Activated CD4-positive, alpha-beta T cell treated with anti-CD3 and anti-CD28 coated beads, Interleukin-2, amount 50 U/mL, for 16 hours (primary cell): ENCODE measurements around the gene TPD52L2.

Experiments used
- DNase-seq: peaks from one replicate; pipeline ENCODE4 v3.0.0-alpha.2; 2020

TPD52L2 gene

DNA sequence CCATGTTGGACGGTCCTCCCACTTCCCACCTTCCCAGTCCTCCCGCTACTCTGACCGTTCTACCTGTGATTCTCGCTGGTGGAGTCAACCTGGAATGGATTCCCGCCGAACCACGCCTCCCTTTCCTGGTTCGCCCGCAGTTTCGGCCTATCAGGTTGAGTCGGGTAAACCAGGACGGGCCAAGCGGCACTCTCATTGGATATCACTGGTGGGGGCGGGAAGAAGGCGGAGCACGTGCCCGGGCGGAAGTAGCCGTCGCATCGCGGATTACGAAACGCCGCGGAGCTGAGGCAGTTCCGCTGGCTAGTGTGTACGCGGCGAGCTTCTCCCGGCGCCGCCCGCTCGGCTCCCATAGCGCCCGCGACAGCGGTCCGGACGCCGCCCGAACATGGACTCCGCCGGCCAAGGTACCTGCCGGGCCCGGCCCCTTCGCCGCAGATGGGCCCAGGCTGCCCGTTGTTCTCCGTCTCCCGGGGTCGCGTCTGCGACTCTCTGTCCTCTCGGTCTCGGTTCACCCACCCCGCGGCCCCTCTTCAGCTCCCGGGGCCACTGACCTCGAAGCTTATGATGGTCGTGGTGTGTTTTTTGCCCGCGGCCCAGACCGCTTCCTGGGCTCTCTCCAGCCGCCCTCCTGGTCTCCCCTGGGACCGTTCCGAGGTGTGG, at the start of gene TPD52L2:
Gene TPD52L2 (plus strand): TSS at position 293 of the 663 bp plus-strand sequence. CDS start 96 bp downstream, at position 389.
- peak; percentile 99 for DNase-seq

DNA sequence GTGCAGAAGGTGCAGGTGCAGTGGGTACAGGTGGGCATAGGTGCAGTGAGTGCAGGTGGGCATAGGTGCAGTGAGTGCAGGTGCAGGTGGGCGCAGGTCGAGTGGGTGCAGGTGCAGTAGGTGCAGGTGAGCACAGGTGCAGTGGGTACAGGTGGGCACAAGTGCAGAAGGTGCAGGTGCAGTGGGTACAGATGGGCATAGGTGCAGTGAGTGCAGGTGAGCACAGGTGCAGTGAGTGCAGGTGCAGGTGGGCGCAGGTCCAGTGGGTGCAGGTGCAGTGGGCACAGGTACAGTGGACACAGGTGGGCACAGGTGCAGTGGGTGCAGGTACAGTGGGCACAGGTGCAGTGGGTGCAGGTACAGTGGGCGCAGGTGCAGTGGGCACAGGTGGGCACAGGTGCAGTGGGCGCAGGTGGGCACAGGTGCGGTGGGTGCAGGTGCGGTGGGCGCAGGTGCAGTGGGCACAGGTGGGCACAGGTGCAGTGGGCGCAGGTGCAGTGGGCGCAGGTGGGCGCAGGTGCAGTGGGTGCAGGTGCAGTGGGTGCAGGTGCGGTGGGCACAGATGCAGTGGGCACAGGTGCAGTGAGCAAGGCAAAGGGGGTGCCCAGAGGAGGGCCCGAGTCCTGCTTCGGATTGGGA, 49.3 kb upstream of the TPD52L2 start:
- no peak for DNase-seq

DNA sequence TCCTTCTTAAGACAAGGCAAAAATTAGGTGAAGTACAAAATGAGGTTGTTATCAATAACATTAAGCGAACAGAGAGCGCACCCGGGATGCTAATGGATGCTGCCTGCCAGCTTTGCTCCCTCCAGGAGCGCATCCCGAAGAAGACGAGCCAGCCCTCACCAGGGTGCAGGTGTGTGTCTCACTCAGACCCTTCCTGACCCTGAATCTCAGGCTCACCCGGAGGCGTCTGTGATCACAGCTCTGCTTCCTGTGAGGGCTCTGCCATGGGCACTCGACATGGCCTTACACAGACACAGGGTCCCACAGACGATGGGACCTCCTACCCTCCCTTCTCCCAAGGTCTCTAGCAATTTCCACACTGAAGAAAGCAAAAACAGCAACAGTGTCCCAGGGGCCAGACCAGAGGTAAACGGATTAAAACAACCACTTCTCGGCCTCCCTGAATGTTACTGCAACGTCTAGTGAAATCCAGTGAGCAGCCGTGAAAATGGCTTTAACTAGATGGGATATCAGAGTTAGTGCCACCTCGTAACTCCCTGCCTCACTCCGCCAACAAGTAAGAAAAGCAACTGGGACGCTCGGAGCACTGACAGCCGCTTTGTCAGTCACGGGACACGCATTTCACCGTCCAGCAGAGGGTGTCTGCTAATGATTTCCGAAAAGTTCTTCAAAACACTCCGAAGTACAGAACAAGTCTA, 45.7 kb upstream of the TPD52L2 start:
- no peak for DNase-seq

DNA sequence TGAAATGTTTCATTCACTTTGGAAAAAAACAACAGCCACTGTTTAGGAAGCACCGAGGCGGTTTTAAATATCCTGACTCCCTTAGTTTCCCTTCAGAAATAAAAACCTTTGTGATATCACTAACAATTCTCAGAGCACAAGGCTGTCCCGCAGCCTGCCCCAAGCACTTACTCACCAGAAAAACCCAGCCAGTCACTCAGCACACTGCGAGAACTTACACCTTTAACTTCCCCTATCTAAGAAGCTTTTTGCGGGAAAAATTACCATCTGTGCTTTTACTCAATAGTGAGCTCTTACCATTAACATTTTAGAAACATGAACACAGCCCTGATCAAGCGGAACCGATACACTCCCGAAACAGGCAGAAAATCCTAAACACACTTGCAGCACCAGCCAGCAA, 43.3 kb upstream of the TPD52L2 start:
- no peak for DNase-seq

DNA sequence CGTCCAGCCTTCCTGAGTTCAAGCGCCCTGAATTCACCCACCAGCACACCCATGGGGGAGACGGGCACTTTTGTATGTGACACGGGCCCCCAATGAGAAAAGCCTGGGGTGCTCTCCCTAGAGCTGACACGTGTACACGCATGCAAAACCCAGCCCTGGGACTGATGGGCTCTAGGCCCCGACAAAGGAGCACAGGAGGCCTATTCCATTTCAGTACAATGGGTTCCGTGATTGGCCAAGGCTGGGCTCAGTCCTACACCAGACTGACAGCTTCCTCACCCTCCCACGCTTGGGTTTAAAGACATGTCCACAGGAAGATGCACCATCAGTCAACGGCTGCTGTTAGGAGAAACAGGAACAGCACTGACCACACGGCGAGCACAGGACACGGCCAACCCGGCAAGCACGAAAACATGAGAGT, 42.8 kb upstream of the TPD52L2 start:
- no peak for DNase-seq

DNA sequence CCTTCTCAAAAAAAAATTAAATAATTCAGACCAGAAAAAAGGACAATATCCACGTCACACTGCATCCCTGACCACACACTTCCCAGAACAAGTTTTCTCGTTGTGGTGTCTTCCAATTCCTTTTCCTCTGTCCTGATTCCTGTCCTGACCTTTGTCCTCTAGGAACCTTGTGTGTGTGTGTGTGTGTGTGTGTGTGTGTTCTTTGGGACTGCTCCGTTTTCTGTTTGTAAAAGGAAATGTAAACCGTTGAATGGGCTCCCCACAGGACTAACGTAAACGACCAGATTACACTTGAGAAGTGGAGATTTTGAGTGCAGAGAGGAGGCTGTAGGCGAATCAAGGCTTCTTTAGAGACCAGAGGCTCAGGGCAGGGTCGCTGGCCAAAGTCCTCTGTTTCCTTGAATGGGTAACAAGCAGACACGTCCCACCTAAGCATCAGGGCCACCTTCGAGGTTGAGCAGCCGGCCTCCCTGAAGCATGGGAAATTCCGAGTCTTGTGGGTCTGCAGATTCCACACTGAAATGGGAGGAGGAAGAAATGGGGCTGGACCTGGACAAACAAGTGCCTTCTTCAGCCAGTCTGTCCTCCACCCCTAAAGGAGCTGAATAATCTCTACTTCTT, 41.3 kb upstream of the TPD52L2 start:
- DNase-seq: no peak

DNA sequence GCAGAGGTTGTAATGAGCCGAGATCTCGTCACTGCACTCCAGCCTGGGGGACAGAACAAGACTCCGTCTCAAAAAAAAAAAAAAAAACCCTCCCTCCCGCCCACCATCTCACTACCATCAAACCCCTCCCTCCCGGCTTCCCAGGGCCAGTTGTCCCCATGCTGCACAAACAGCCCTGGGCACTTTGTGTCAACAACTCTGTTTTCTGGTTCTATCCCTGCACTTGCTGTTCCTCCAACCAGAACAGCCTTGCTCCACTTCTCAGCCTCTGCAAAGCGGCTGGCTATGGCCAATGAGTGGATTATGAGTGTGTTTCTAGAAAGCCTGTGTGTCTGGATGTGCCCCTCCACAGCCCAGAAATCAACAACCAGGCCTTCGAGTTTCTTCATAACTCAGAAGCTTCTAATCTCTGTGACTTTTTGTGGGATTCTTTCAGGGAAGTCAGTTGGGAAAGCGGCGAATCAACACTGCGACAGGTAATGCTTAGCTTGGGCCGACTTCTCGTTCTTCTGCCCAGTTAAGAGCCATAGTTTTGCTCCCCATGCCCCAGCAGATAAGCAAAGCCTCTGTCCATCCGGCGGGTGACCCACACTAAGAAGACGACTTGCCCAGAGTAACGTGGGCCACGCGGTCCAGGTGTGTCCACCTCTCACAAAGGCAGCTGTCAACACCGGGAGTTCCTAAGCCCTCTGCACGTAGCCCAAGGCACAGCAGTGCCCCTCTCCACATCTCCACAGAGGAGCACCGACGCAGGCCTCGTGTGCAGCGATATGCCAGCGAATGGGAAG, 39.5 kb upstream of the TPD52L2 start:
- DNase-seq: no peak

DNA sequence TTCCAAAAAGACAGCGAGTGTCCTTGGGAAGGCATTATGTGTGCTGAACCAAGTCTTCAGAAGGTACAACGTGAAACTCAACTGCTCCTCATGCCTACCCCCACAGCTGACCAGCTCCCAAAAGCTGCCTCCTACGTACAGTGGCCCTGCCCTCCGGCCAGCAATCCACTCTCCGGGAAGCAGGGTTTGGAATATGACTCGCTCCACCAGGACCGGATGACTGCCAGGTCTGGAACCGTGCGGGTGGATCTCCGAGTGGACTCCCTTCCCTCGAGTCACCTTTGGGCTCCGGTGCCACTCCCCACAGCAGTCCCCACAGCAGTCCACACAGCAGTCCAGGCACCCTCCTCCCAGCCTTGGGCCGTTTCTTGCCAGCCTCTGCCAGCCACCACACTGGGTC, 38.3 kb upstream of the TPD52L2 start:
- no peak for DNase-seq

DNA sequence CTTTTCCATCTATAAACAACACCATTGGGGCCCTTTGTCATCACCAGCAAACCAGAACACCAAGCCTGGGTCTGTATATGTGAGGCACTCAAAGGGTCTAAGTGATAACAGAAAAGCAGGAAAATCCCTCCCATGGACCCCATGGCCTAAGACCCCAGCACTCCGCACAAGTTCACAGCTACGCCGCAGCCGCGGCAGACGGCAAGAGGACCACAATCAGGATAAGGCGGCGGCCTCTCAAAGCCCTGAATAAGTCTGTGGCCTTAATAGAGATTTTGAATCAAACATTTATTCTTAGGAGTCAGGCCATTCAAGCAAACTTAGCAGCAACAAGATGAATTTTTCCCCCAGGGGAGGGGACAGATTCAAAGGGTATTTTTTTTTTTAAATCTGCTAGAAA, 36.9 kb upstream of the TPD52L2 start:
- no peak for DNase-seq

DNA sequence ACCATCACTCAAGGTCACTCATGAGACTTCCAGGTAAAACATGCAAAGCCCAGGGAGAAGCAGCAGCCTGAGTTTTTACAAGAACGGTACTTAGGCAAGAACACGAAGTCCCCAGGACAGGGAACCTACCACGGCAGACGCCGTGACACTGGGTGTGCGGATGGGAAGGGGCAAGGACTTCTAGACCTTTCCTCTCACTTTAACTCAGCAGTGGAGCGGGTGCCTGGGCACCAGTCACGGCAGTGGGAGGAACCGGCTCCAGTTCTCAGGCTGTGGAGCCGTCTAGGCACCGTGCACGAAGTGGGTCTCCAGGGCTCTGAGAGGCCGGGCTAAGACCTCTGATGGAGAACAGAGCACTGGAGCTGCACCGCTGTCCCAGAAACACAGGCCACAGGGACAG, 36.5 kb upstream of the TPD52L2 start:
- no peak for DNase-seq

DNA sequence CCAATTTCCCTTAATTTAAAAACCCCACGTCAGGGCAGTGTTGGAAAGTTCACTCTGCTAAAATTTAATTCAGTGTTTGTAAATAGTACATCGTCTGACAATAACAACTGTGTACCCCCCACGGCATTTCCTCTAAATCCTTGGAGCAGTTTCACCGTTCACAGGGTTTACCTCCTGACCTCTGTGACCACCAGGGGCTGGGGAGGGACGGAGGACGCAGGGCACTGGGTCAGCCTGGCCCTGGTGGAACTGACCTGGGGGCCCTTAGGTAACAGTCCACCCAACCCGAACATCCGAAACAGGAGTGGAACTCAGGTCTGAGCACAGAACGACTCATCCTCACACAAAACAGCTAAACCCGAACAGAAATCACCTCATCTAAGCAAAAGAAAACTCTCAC, 36.1 kb upstream of the TPD52L2 start:
- no peak for DNase-seq

DNA sequence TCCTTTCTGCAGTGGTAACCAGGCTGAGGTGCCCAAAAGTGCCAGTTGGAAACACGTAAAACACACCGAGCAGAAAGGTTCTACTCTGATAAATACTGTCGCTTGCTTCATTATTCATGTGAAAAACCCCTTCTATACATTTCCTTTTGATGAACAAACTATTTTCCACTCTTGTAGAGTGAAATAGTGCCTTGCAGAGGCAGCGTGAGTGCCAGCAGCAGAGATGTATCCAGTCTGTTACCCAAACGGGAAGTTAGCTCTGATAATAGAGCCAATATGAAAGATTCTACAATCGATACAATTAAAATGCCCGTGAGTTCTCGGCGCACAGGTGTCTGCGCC, 35.5 kb upstream of the TPD52L2 start:
- no peak for DNase-seq

DNA sequence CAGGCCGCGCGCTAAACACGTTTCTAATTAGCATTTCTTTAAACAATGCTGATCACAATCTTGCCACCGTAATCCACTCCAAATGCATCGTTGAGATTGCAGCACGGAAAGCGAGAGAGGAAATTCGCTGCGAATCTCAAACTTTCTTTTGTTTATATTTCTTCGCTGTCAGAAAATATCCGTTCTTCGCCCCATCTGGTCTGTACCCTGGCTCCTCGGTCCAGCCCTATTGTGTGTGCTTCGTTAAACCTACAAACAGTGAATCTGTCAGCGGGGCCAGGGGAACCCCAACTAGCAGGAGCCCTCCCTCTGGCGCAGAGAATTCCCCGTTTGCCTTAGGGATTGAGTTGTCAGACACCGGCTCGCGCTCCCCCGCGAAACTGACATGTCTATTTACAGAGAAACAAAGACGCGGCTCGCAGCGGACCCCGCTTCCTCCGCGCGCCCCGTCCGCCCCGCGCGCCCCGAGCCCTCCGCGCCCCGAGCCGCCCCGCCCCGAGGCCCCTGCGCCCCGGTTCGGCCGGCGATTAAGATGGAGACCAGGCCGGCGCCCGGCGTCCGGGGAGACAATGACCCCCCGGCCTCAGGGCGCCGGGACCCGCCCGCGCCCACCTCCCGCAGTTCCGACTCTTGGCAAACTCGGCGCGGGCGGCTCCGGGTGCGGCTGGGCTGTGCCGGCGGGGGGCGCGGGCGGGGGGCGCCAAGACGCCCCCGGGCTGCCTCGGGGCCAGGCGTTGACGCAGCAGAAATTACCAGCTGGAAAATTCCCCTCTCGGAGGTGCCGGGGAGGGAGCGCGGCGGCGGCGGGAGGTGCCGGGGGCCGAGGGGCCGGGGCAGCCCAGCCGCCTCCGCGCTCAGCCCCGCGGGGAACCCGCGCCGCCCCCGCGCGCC, 34.9 kb upstream of the TPD52L2 start:
- no peak for DNase-seq

DNA sequence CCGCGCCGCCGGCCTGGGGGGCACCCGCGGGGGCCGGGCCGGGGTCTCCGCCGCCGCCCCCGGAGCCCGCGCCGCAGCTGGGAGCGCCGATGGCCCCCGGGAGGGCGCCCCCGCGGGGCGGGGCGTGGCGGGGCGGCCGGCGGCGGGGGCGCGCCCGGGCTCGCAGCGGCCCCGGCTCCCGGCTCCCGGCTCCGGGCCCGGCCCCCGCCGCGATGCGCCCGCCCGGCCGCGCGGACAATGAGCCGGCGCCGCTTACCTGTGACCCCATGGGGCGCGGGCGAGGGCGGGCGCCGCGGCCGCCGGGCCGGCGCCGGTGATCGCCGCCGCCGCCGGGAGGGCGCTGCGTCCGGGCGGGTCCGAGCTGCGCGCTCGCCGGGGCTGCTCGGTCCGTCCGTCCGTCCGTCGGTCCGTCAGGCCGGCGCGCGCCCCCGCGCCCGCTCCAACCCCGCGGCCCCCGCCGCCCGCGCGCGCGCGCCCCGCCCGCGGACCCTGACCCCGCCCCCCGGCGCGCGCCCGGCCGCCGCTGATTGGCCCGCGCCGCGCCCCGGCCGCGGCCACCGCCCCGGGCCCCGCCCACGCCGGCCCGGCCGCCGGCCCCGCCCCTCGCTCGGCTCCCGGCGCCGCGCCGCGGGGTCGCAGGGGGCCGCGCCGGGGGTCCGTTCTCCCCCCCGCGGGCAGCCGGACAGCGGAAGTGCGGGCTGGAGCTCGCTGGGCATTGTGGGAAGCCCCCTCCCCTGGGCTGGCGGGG, 34.1 kb upstream of the TPD52L2 start, which contains the start of gene ZBTB46:
Gene ZBTB46 (minus strand): TSS at position 424 of the 748 bp plus-strand sequence. CDS start 40,507 bp downstream, outside the sequence.
- DNase-seq: no peak

DNA sequence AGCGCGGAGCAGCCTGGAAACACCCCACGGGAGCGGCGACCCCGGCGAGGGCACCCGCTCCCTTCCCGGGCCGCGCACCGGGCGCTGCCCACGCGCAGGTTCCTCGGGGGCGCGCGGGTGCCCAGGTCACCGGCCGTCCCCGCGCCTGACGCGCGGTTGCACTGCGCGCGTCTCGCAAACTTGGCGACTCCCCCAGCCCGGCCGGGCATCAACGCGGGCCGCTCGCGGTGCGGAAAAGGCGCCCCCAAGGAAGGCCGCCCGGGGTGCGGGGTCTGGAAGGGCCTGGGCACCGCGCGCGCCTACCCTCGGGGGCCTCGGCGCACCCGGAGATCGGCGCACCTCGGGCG, 33.5 kb upstream of the TPD52L2 start:
- no peak for DNase-seq

DNA sequence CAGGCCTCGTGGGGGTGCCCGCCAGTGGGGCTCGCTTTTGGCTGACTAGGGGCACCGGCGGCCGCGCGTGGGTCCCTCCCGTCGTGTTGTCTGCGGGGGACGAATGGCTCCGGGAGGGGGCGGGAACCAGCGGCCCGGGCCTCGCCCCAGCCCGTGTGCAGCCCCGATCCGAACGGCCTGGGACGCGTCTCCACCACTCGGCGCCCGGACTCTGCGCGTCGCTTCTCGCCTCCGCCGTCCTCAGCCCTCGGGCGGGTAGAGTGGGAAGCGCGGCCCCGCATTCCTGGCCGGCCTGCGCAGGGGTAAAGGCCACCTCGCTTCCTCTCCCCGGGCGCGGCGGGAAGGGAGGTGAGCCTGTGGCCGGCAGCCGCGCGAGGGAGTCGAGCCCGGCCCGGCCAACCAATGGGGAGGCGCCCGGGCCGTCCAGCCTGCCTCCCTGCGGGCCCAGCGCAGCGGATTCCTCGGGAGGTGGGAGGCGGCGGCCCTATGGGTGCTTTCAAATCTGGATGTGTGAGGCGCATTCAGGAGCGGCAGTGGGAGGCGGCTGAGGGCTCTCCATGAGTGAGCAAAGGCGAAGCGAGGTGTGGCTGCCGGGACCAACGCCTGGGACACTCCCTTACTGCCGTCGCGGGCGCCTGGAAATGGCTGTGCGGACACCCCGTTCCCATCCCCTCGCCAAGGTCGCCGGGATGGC, 32.9 kb upstream of the TPD52L2 start:
- DNase-seq: no peak

DNA sequence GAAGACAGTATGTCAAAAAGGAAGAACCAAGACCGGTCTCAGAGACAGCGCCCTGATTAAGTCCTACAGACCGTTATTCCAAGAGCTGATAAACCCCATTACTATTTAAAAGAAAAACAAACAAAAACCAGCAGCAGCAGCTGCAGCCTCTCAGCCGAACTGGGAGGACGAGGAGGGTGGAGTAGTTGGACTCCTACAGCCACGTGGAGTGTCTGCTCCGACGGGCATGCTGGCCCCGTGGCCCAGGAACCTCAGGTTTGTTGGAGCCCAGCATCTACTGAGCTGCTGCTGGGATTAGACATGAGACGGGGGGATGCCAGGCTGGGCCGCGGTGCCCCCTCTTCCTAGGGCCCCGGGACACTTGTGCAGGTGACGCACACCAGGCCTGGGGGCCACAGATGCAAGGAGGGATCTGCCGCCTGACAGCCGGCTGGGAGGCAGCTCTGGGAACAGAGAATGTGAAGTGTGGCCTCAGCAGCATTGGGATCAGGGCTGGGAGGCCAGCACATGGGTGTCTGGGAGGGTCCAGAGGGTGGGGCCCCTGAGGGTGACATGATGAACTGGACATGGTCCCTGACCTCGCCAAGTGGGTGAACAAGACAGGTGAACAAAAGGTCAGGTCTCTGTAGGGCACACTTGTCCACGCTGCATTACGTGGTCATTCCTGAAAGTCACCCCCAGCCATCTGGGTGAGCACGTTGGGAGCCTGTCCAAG, 31.1 kb upstream of the TPD52L2 start:
- no peak for DNase-seq

DNA sequence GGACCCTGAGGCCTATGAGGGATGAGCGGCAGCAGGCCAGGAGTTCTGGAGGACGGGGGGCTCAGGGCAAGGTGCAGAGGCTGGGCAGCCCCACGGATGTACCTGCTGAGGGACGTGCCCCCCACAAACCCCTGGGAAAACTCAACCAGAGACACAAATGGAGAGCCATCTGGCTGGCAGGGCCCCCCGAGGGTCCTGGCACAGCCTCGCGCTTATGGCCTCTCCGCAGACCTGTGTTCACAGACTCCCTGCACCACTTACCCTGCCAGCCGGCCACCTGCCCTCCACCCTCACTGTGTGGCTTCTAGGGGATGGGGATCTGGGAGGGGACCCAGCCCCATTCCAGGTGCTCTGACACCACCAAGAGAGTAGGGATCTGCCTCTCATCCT, 30.6 kb upstream of the TPD52L2 start:
- no peak for DNase-seq

DNA sequence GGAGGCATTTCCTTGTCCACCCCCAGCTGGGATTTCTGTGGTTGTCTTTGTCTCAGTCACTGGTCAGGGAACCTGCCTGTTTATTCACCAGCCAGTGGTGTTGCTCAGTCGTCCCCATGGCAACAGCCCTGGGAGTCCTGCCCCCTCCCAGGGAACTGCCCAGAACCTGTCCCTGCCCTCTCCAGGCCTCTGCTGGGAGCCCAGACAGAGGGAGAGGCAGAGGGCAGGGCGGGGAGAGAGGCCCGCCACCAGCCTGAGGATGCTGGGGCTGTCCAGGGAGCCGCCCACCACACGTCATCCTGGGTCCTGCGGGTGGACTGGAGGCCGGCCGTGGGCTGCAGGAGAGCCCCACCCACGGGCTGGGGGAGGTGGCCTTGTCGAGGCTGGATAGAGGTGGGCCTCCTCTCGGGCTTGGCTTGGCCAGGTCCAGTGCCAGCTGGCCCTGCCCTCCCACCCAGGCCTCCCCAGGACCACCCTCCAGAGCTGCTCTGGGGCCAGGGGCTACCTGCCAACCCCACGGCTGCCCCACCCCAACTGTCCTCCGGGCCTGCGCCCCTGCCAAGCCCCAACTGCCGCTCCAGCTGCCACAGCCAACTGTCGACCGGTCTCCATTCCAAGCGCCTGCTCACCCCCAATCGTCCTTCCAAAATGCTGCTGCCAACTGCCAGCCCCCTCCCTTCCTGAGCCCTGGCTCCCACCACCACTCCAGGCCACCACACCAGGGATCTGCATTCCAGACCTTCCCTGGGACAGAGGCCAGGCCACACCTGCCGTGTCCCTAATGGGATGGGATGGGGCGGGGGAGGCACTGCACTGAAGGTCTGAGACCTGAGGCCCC, 29.8 kb upstream of the TPD52L2 start:
- no peak for DNase-seq
